Gastrocnemius medialis (tissue), 4 donors: ENCODE measurements around the gene TTLL1. TPM values are rescaled to one million over a fixed set of nuclear protein-coding genes. Genes with fewer than 3 reads are reported as not detected.

Source experiments
- ATAC-seq, 2 donors: fragments of 150-250 bp; one replicate each; pipeline ENCODE4 v1.9.1; 2016
- DNase-seq, 2 donors: peaks; one replicate each; pipeline ENCODE4 v3.0.0-alpha.2; 2019
- H3K27ac ChIP-seq, 4 donors: fragments of 200-600 bp; sonication (generic); 1 replicate in 1 of 4; 2 replicates in 3 of 4; pipeline ENCODE4 v1.5.1; 2016 to 2018; ENCODE audit warnings: mild to moderate bottlenecking in 2 of 4, moderate library complexity in 1 of 4
- H3K27me3 ChIP-seq, 3 donors: fragments of 200-600 bp; sonication (generic) in 2 of 3; 1 replicate in 1 of 3; 2 replicates in 2 of 3; pipeline versions ENCODE4 v1.5.1 to v1.6.0; 2016 to 2019; ENCODE audit warnings: mild to moderate bottlenecking in 1 of 3, moderate library complexity in 1 of 3
- H3K36me3 ChIP-seq, 2 donors: fragments of 200-600 bp; sonication (generic) in 1 of 2; one replicate each; pipeline ENCODE4 v1.5.1; 2017 to 2018
- H3K4me1 ChIP-seq, 2 donors: fragments of 200-600 bp; sonication (generic) in 1 of 2; one replicate each; pipeline ENCODE4 v1.5.1; 2016 to 2017; ENCODE audit warnings: mild to moderate bottlenecking in 2 of 2
- H3K4me3 ChIP-seq, 4 donors: fragments of 200-600 bp; sonication (generic) in 3 of 4; 1 replicate in 1 of 4; 2 replicates in 3 of 4; pipeline ENCODE4 v1.5.1; 2016 to 2019; ENCODE audit warnings: mild to moderate bottlenecking in 2 of 4
- H3K9me3 ChIP-seq, 3 donors: fragments of 200-600 bp; sonication (generic) in 2 of 3; 1 replicate in 1 of 3; 2 replicates in 2 of 3; pipeline ENCODE4 v1.5.1; 2016 to 2019
- POLR2A ChIP-seq, 2 donors: fragments of 450-650 bp; IDR thresholded peaks; one replicate each; pipeline ENCODE4 v1.6.1; 2017; ENCODE audit warnings: antibody characterized with exemption in 2 of 2, mild to moderate bottlenecking in 2 of 2, moderate library complexity in 2 of 2
- in situ Hi-C, 4 donors: fragments of 200-750 bp; cut with MboI; loops; one replicate each; pipeline versions ENCODE4 v1.15.0 to v1.8.0; 2017; ENCODE audit warnings: low sequenced_read_pairs in 4 of 4
- intact Hi-C: fragments of 100-400 bp; cut with DNase I; formaldehyde crosslinking; loops from one replicate; pipeline ENCODE4 v1.15.1; 2023; ENCODE audit warnings: low total_unique reads
- total RNA-seq, 4 donors: library from RNA; depleted of rRNA; stranded (reverse); fragments of >200 nt; gene quantifications; one replicate each; pipeline versions ENCODE4 v1.1.0 to v1.2.3, GENCODE V29; 2016
- TF ChIP-seq, protein P1 (sequence below), 5 experiments: fragments of 450-650 bp in 3 of 5; fragments of 200-600 bp in 2 of 5; sonication (generic) in 2 of 5; IDR thresholded peaks in 4 of 5; conservative IDR thresholded peaks in 1 of 5; 1 replicate in 4 of 5; 2 replicates in 1 of 5; pipeline ENCODE4 v1.5.1; 2016 to 2019; ENCODE audit warnings: antibody characterized with exemption in 5 of 5, mild to moderate bottlenecking in 3 of 5, moderate library complexity in 3 of 5

TTLL1 gene
- total RNA-seq, 4 donors from 2014 or later: 1.3 to 2.0 (median 1.8) TPM

DNA sequence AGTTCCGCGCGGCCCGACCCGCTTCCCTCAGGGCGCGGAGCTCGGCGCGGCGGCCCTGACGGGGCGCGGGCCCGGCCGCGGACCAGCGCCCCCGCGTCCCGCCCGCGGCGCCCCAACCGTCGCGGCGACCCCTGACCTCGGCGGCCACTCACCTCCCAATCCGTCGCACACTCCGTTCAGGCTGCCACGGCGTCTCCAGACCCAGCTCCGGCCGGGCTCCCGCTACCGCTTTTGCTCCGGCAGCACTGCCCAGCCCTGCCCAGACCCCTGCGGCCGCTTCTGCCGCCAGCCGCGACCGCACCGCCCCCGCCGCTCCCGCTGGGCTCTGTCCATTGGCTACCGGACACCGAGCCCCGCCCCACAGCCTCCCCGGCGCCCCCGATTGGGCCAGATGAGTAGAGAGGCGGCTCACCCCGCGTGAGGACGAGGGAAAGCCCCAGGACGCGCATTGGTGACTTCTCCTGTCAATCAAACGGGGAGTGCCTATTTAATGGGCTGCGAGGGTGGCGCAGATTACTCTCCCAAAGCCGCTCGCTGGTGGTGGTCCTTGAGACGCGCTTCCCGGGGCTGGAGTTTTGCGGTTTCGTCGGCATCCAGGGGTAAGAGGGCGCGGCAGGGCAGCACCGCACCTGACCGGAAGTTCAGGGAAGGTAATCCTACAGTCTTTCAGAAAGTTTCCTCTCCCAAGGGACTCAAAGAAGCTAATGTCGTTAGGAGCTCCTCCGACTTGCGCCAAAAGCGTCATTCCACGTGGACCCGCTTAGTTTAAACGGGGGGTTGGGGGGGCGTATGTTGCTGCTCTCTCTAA is 74.1 kb downstream of the TTLL1 start, which contains the start of gene PACSIN2:
TSS of gene PACSIN2 (minus strand) at position 281 of the 808 bp plus-strand sequence. CDS start 103,069 bp downstream, outside the sequence.
- H3K9me3 ChIP-seq: no peaks in the 10 kb centered on the region
- in situ Hi-C loops: no loop called here
- H3K27me3 ChIP-seq: no peaks in the 10 kb centered on the region
- ATAC-seq (peak; percentile 89 to 91), DNase-seq (peak; percentile 99 to 100)
- TF ChIP-seq POLR2A (IDR thresholded peaks at IDR 0.05): peak; percentile 94 to 98
- TF ChIP-seq, protein P1, sequence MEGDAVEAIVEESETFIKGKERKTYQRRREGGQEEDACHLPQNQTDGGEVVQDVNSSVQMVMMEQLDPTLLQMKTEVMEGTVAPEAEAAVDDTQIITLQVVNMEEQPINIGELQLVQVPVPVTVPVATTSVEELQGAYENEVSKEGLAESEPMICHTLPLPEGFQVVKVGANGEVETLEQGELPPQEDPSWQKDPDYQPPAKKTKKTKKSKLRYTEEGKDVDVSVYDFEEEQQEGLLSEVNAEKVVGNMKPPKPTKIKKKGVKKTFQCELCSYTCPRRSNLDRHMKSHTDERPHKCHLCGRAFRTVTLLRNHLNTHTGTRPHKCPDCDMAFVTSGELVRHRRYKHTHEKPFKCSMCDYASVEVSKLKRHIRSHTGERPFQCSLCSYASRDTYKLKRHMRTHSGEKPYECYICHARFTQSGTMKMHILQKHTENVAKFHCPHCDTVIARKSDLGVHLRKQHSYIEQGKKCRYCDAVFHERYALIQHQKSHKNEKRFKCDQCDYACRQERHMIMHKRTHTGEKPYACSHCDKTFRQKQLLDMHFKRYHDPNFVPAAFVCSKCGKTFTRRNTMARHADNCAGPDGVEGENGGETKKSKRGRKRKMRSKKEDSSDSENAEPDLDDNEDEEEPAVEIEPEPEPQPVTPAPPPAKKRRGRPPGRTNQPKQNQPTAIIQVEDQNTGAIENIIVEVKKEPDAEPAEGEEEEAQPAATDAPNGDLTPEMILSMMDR (IDR thresholded peaks at IDR 0.05 in 4 of 5, conservative IDR thresholded peaks at IDR 0.05 in 1 of 5): no peak
- peaks cover 16 to 20% of the 10 kb centered on the region in 2 donors for H3K4me1 ChIP-seq
- intact Hi-C loops: loop anchor here (1.0 to 2.0 kb wide), 2 partner anchors 106 to 158 kb away; partner anchors contain the start of gene ARFGAP3
- H3K27ac ChIP-seq: peak within 1 kb of the TSS; percentile 75 to 90 (median 82)
- H3K4me3 ChIP-seq: peak within 1 kb of the TSS; percentile 86 to 97 (median 92)
- no peaks in the 10 kb centered on the region for H3K36me3 ChIP-seq

DNA sequence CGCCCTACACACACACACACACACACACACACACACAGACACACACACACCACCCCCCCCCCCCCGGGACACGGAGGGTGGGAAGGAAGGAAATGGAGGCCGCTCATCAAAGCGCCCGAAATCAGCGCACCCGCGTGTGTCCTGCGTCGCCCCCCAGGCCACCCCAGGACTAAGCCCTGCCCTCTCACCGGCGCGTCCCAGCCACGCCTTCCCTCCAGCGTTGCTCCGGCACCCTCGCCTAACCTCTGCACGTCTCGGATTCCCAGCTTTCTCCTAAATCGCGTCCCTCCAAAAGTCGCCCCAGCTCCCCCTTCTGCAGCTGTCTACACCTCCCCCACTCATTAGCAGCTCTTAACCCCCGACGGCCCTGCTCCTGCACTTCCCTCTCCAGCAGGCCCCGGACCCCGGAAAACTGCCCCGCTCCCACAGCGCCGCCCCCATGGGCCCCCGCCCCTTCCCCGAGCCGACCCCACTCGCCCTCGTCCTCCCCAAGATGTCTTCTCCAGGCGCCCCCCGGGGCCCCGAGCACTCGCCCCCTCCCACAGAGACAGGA is 74.8 kb downstream of the TTLL1 start:
- in situ Hi-C loops (no loop called here), intact Hi-C loops (loop anchor here (1.0 to 2.0 kb wide), 2 partner anchors 105 to 158 kb away; partner anchors contain the start of gene ARFGAP3)
- peak; percentile 40 to 52 for ATAC-seq
- DNase-seq: peak; percentile 39 to 46
- Histone ChIP-seq H3K36me3 (no peaks in the 10 kb centered on the region), H3K4me1 (peaks cover 20 to 23% of the 10 kb centered on the region in 2 donors), H3K27me3 (no peaks in the 10 kb centered on the region), H3K27ac (peak overlapping the region; percentile 75 to 90 (median 82)), H3K4me3 (peak overlapping the region; percentile 86 to 97 (median 92)), H3K9me3 (no peaks in the 10 kb centered on the region)
- no peak for TF ChIP-seq POLR2A (IDR thresholded peaks at IDR 0.05)
- TF ChIP-seq, protein P1 (IDR thresholded peaks at IDR 0.05 in 4 of 5, conservative IDR thresholded peaks at IDR 0.05 in 1 of 5): no peak

DNA sequence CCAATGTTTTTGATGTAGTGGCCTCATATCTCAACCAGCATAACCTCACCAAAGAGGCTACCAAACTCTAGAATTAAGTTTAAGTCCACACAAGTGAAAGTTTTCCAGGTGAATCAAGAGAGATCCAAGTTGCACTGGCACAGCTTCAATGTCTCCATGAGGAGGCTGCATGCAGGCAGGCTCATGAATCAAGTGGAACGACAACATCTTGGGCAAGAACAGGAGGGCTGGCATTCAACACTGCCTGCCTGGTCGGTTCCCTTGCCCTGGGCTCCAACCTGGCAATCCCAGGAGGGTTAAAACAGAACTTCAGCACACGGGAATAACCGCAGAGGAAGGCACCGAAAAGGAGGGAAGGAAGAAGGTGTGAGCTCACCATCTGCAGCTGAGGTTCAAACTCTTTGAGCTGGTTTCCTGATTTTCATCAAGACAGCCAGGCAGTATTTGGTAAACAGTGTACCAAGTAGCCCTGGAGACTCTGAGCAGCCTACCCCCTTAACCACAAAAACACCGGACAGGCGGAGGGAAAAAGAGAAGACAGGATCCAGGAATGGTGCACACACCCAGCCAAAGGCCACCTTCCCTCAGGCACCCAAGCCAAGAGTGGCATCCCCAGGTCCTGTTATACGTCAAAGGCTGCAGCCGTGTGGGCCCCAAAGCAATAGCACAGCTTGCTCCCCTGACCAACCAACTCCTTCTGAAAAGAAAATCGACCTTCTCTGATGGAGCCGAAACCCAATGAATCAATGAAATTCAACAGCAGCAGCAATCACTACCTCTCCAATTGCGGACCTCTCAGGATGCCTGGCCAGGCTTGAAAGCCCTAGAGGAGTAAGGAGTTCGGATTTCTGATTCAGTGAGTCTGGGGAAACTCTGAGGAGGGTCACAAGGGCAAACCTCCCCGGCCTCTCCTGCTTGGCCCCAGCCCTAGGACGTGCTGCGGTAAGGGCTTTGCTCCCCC is 75.6 kb downstream of the TTLL1 start:
- peaks cover 22 to 25% of the 10 kb centered on the region in 2 donors for H3K4me1 ChIP-seq
- peak overlapping the region; percentile 75 to 90 (median 82) for H3K27ac ChIP-seq
- peak overlapping the region; percentile 86 to 97 (median 92) for H3K4me3 ChIP-seq
- no peaks in the 10 kb centered on the region for H3K9me3 ChIP-seq
- DNase-seq (peak; percentile 60 to 61), ATAC-seq (peak; percentile 29 to 65)
- TF ChIP-seq POLR2A (IDR thresholded peaks at IDR 0.05): no peak
- TF ChIP-seq, protein P1 (IDR thresholded peaks at IDR 0.05 in 4 of 5, conservative IDR thresholded peaks at IDR 0.05 in 1 of 5): no peak
- in situ Hi-C loops: no loop called here
- no peaks in the 10 kb centered on the region for H3K36me3 ChIP-seq
- intact Hi-C loops: loop anchor here (1.0 to 2.0 kb wide), 2 partner anchors 104 to 157 kb away; partner anchors contain the start of gene ARFGAP3
- no peaks in the 10 kb centered on the region for H3K27me3 ChIP-seq

DNA sequence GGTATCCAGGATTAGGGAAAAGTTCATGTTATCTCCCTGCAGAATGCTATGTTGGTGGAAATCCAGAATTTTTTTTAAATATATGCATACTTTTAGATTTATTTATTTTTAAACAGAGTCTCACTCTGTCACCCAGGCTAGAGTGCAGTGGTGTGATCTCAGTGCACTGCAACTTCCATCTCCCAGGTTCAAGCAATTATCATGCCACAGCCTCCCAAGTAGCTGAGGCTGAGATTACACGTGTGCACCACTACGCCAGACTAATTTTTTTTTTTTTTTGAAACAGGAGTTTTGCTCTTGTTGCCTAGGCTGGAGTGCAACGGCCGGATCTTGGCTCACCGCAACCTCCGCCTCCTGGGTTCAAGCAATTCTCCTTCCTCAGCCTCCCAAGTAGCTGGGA is 76.8 kb downstream of the TTLL1 start:
- no peaks in the 10 kb centered on the region for H3K27me3 ChIP-seq
- in situ Hi-C loops: no loop called here
- no peak for ATAC-seq
- no peaks in the 10 kb centered on the region for H3K9me3 ChIP-seq
- no peak for DNase-seq
- peaks cover 30 to 32% of the 10 kb centered on the region in 2 donors for H3K4me1 ChIP-seq
- no peak overlapping the region for H3K4me3 ChIP-seq
- TF ChIP-seq, protein P1 (IDR thresholded peaks at IDR 0.05 in 4 of 5, conservative IDR thresholded peaks at IDR 0.05 in 1 of 5): no peak
- TF ChIP-seq POLR2A (IDR thresholded peaks at IDR 0.05): no peak
- no peak overlapping the region for H3K27ac ChIP-seq
- no peaks in the 10 kb centered on the region for H3K36me3 ChIP-seq
- intact Hi-C loops: no loop called here
